ENCODE data around the gene DMXL1.

DNA sequence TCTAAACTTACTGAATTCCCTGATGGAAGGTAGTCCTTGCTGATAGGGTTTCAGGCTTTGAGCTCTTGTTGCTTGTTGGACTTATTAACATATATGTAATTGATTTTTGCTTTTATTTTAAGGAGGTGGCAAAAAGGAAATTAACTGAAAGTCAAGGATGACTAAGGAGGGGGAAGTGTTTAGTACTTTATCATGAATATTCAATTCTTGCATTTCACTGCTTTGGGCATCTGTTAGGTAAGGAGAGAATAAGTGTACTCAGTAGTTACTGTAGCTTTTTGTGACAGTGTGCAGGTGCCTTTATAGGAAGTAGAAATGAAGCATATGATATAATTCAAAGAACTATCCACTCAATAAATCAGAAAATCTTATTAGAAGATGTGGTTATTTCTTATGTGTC lies 47.1 kb downstream of the DMXL1 start:
- TF ChIP-seq, protein P1, sequence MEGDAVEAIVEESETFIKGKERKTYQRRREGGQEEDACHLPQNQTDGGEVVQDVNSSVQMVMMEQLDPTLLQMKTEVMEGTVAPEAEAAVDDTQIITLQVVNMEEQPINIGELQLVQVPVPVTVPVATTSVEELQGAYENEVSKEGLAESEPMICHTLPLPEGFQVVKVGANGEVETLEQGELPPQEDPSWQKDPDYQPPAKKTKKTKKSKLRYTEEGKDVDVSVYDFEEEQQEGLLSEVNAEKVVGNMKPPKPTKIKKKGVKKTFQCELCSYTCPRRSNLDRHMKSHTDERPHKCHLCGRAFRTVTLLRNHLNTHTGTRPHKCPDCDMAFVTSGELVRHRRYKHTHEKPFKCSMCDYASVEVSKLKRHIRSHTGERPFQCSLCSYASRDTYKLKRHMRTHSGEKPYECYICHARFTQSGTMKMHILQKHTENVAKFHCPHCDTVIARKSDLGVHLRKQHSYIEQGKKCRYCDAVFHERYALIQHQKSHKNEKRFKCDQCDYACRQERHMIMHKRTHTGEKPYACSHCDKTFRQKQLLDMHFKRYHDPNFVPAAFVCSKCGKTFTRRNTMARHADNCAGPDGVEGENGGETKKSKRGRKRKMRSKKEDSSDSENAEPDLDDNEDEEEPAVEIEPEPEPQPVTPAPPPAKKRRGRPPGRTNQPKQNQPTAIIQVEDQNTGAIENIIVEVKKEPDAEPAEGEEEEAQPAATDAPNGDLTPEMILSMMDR (conservative IDR thresholded peaks at IDR 0.05) = no peak
- no peak for TF ChIP-seq ZFX (IDR thresholded peaks at IDR 0.05)
